HepG2 (cell line): Measurements from ENCODE around the gene HS6ST1.

ENCODE experiments used
- KDM5A ChIP-seq: fragments of 200-600 bp; sonication (generic); IDR thresholded peaks from 2 replicates; pipeline ENCODE4 v1.7.0; 2018; ENCODE audit warnings: antibody characterized with exemption, mild to moderate bottlenecking, low read length, borderline replicate concordance
- POLR2G ChIP-seq: fragments of 200-400 bp; formaldehyde crosslinking; IDR thresholded peaks from 2 replicates; pipeline ENCODE4 v1.6.1; 2018; ENCODE audit warnings: mild to moderate bottlenecking, low read depth, low read length, moderate library complexity
- SETDB1 ChIP-seq: sonication (generic); formaldehyde crosslinking; IDR thresholded peaks from 2 replicates; pipeline ENCODE4 v1.5.1; 2020; ENCODE audit warnings: missing genetic modification reagents, mild to moderate bottlenecking, borderline replicate concordance
- ZNF33A ChIP-seq: sonication (generic); formaldehyde crosslinking; IDR thresholded peaks from 2 replicates; pipeline ENCODE4 v1.5.1; 2020; ENCODE audit warnings: missing genetic modification reagents, mild to moderate bottlenecking, moderate library complexity, borderline replicate concordance
- TF ChIP-seq, protein P1 (sequence below): sonication (generic); formaldehyde crosslinking; IDR thresholded peaks from 2 replicates; pipeline ENCODE4 v1.9.0; 2022; ENCODE audit warnings: low read depth, missing genetic modification reagents
- TF ChIP-seq, protein P2 (sequence below): sonication (generic); formaldehyde crosslinking; IDR thresholded peaks from 2 replicates; pipeline ENCODE4 v1.4.0; 2020; ENCODE audit warnings: mild to moderate bottlenecking, missing genetic modification reagents, borderline replicate concordance
- TF ChIP-seq, protein P3 (sequence below): sonication (generic); formaldehyde crosslinking; IDR thresholded peaks from 2 replicates; pipeline ENCODE4 v1.8.0; 2022; ENCODE audit warnings: missing genetic modification reagents, low read depth, mild to moderate bottlenecking, borderline replicate concordance

DNA sequence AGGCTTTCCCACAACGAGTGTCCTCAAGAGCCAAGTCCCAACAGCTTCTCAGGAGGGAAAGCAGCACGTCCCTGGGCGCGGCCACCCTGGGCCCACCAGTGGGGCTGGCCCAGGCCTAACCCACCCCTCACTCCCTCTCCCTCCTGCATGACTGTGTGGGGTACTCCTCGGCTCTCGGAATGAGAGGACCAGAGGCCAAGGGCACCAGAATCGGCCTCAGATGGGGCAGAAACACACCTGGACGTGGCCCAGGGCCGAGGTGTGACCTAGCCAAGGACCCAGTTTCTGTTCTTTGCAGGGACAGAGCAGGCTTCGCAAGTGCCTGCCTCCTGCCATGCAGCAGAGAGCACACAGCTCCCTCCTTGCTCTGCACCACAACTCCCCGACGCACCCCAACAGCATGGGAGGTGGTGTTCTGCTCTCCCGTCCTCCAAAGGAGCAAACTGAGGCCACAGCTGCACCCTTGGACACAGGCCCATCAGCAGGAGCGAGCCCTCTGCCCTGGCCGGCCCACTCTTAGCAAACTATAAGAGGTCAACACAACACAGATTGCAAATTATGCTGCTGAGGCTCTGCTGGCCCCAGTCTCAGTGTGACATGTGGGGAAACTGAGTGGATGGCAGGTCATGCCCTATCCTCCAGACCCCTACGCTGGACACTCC, 19.7 kb downstream of the HS6ST1 start:
- TF ChIP-seq, protein P1, sequence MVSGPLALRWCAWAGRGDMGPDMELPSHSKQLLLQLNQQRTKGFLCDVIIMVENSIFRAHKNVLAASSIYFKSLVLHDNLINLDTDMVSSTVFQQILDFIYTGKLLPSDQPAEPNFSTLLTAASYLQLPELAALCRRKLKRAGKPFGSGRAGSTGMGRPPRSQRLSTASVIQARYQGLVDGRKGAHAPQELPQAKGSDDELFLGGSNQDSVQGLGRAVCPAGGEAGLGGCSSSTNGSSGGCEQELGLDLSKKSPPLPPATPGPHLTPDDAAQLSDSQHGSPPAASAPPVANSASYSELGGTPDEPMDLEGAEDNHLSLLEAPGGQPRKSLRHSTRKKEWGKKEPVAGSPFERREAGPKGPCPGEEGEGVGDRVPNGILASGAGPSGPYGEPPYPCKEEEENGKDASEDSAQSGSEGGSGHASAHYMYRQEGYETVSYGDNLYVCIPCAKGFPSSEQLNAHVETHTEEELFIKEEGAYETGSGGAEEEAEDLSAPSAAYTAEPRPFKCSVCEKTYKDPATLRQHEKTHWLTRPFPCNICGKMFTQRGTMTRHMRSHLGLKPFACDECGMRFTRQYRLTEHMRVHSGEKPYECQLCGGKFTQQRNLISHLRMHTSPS (CRISPR knock-in tag) = no peak
- no peak for TF ChIP-seq SETDB1
- TF ChIP-seq ZNF33A (CRISPR knock-in tag) = no peak
- no peak for TF ChIP-seq KDM5A
- TF ChIP-seq, protein P2, sequence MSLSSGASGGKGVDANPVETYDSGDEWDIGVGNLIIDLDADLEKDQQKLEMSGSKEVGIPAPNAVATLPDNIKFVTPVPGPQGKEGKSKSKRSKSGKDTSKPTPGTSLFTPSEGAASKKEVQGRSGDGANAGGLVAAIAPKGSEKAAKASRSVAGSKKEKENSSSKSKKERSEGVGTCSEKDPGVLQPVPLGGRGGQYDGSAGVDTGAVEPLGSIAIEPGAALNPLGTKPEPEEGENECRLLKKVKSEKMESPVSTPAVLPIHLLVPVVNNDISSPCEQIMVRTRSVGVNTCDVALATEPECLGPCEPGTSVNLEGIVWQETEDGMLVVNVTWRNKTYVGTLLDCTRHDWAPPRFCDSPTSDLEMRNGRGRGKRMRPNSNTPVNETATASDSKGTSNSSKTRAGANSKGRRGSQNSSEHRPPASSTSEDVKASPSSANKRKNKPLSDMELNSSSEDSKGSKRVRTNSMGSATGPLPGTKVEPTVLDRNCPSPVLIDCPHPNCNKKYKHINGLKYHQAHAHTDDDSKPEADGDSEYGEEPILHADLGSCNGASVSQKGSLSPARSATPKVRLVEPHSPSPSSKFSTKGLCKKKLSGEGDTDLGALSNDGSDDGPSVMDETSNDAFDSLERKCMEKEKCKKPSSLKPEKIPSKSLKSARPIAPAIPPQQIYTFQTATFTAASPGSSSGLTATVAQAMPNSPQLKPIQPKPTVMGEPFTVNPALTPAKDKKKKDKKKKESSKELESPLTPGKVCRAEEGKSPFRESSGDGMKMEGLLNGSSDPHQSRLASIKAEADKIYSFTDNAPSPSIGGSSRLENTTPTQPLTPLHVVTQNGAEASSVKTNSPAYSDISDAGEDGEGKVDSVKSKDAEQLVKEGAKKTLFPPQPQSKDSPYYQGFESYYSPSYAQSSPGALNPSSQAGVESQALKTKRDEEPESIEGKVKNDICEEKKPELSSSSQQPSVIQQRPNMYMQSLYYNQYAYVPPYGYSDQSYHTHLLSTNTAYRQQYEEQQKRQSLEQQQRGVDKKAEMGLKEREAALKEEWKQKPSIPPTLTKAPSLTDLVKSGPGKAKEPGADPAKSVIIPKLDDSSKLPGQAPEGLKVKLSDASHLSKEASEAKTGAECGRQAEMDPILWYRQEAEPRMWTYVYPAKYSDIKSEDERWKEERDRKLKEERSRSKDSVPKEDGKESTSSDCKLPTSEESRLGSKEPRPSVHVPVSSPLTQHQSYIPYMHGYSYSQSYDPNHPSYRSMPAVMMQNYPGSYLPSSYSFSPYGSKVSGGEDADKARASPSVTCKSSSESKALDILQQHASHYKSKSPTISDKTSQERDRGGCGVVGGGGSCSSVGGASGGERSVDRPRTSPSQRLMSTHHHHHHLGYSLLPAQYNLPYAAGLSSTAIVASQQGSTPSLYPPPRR (CRISPR knock-in tag) = no peak
- no peak for TF ChIP-seq POLR2G
- TF ChIP-seq, protein P3, sequence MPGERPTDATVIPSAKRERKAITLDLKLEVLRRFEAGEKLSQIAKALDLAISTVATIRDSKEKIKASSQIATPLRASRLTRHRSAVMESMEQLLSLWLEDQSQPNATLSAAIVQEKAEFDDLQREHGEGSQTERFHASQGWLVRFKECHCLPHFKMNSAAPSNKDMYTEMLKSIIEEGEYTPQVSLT (CRISPR knock-in tag) = no peak
